HL-60 (cell line): ENCODE measurements around the gene SP9.

ENCODE experiments used
- CTCF ChIP-seq: IDR thresholded peaks from one replicate; pipeline ENCODE4 v1.5.1; 2011; ENCODE audit warnings: low read length, control low read depth, inconsistent platforms; ENCODE audit not compliant: insufficient read depth
- GABPA ChIP-seq: IDR thresholded peaks from 2 replicates; pipeline ENCODE4 v1.6.1; 2012; ENCODE audit warnings: low read depth
- POLR2AphosphoS5 ChIP-seq: IDR thresholded peaks from 2 replicates; pipeline ENCODE4 v1.6.1; 2012; ENCODE audit warnings: low read depth
- REST ChIP-seq: IDR thresholded peaks from 2 replicates; pipeline ENCODE4 v1.6.1; 2012; ENCODE audit warnings: low read depth; ENCODE audit not compliant: insufficient replicate concordance
- SPI1 ChIP-seq: IDR thresholded peaks from 2 replicates; pipeline ENCODE4 v1.6.1; 2012; ENCODE audit warnings: low read depth, mild to moderate bottlenecking, borderline replicate concordance

- no peak for TF ChIP-seq CTCF
- no peak for TF ChIP-seq REST
- TF ChIP-seq SPI1 = no peak
- no peak for TF ChIP-seq POLR2AphosphoS5
- TF ChIP-seq GABPA = no peak
These were observed 30.8 kb downstream of the SP9 start for GRCh38 chr2:174365571-174365970.
